Transverse colon (tissue), 4 donors: ENCODE measurements around the gene PBX1. TPM values are rescaled to one million over a fixed set of nuclear protein-coding genes. Genes with fewer than 3 reads are reported as not detected.

ENCODE experiments used
- DNase-seq: peaks from one replicate; pipeline ENCODE4 v3.0.0-alpha.2; 2019
- H3K27ac ChIP-seq, 4 donors: fragments of 200-600 bp; sonication (generic); 2 replicates each; pipeline ENCODE4 v1.5.1; 2016 to 2018; ENCODE audit warnings: inconsistent platforms in 4 of 4
- H3K27me3 ChIP-seq: fragments of 200-600 bp; sonication (generic); 2 replicates; pipeline ENCODE4 v1.5.1; 2017; ENCODE audit warnings: inconsistent platforms
- H3K36me3 ChIP-seq, 4 donors: fragments of 200-600 bp; sonication (generic); 2 replicates each; pipeline ENCODE4 v1.5.1; 2017 to 2019; ENCODE audit warnings: inconsistent platforms in 4 of 4
- H3K4me1 ChIP-seq, 4 donors: fragments of 200-600 bp; sonication (generic); 2 replicates each; pipeline ENCODE4 v1.5.1; 2017 to 2020; ENCODE audit warnings: inconsistent platforms in 4 of 4
- H3K4me3 ChIP-seq, 4 donors: fragments of 200-600 bp; sonication (generic); 1 replicate in 1 of 4; 2 replicates in 3 of 4; pipeline versions ENCODE4 v1.5.1 to v1.6.1; 2017 to 2019; ENCODE audit warnings: inconsistent platforms in 4 of 4
- H3K9me3 ChIP-seq, 2 donors: fragments of 200-600 bp; sonication (generic); 2 replicates each; pipeline ENCODE4 v1.5.1; 2017 to 2019; ENCODE audit warnings: inconsistent platforms in 2 of 2
- EP300 ChIP-seq: sonication (generic); formaldehyde crosslinking; IDR thresholded peaks from one replicate; pipeline ENCODE4 v1.6.1; 2017; ENCODE audit warnings: antibody characterized with exemption, low read depth
- POLR2A ChIP-seq: fragments of 450-650 bp; IDR thresholded peaks from one replicate; pipeline ENCODE4 v1.6.1; 2016; ENCODE audit warnings: antibody characterized with exemption, mild to moderate bottlenecking, moderate library complexity
- POLR2AphosphoS5 ChIP-seq, 3 donors: sonication (generic); formaldehyde crosslinking; IDR thresholded peaks; one replicate each; pipeline ENCODE4 v1.6.1; 2016; ENCODE audit warnings: antibody characterized with exemption in 3 of 3
- WGBS, 2 donors: methylation state at CpG; one replicate each; pipeline ENCODE4 v1.1.5; 2018; ENCODE audit warnings: low coverage in 1 of 2; 5-methylcytosine and 5-hydroxymethylcytosine counted together
- in situ Hi-C, 4 donors: fragments of 200-750 bp; cut with MboI; loops; one replicate each; pipeline versions ENCODE4 v1.15.0 to v1.15.1; 2017; ENCODE audit warnings: low sequenced_read_pairs in 3 of 4, low pct_ligation_motif_present in 1 of 4, low pct_unique_long_range_greater_than_20kb in 1 of 4
- intact Hi-C: fragments of 100-400 bp; cut with DNase I; formaldehyde crosslinking; loops from one replicate; pipeline ENCODE4 v1.15.1; 2023; ENCODE audit warnings: low total_unique reads
- total RNA-seq, 4 donors: library from RNA; depleted of rRNA; stranded (reverse); fragments of >200 nt; gene quantifications; one replicate each; pipeline ENCODE4 v1.1.0, GENCODE V29; 2016
- TF ChIP-seq, protein P1 (sequence below), 5 experiments: fragments of 200-600 bp in 3 of 5; fragments of 450-650 bp in 2 of 5; sonication (generic) in 3 of 5; IDR thresholded peaks; 1 replicate in 2 of 5; 2 replicates in 3 of 5; pipeline ENCODE4 v1.5.1; 2016 to 2017; ENCODE audit warnings: antibody characterized with exemption in 5 of 5, inconsistent platforms in 3 of 5, mild to moderate bottlenecking in 2 of 5, moderate library complexity in 1 of 5

PBX1 gene
- total RNA-seq, 4 donors from 2014 or later = 46.8 to 77.2 (median 50.7) TPM

DNA sequence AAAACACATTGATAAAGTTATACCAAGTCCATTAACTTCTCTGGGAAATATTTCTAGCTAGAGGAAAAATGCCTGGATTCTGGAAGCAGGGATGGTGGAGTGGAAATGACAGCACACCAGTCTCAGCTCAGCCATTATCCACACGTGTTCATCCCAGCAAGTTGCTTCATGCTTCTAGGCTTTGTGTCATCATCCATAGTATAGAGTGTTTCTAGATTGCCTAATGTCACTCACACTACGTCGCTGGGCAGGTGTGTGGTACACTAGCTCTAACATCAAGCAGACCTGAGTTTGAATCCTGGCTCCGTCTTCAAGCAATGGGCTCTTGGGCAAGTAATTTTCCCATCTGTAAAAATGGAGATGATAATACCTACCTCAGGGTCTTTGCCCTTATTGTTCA lies 326.3 kb downstream of the PBX1 start:
- Histone ChIP-seq H3K9me3 (no peaks in the 10 kb centered on the region), H3K27ac (no peak overlapping the region), H3K4me3 (no peak overlapping the region), H3K4me1 (no peaks in the 10 kb centered on the region), H3K27me3 (no peaks in the 10 kb centered on the region), H3K36me3 (no peaks in the 10 kb centered on the region)
- 71 to 90% methylated on average over 4 of the region's 4 CpGs for WGBS, 2 donors
- no peak for DNase-seq
- intact Hi-C loops (no loop called here), in situ Hi-C loops (no loop called here)
- TF ChIP-seq, protein P1, sequence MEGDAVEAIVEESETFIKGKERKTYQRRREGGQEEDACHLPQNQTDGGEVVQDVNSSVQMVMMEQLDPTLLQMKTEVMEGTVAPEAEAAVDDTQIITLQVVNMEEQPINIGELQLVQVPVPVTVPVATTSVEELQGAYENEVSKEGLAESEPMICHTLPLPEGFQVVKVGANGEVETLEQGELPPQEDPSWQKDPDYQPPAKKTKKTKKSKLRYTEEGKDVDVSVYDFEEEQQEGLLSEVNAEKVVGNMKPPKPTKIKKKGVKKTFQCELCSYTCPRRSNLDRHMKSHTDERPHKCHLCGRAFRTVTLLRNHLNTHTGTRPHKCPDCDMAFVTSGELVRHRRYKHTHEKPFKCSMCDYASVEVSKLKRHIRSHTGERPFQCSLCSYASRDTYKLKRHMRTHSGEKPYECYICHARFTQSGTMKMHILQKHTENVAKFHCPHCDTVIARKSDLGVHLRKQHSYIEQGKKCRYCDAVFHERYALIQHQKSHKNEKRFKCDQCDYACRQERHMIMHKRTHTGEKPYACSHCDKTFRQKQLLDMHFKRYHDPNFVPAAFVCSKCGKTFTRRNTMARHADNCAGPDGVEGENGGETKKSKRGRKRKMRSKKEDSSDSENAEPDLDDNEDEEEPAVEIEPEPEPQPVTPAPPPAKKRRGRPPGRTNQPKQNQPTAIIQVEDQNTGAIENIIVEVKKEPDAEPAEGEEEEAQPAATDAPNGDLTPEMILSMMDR (IDR thresholded peaks at IDR 0.05) = no peak
- TF ChIP-seq POLR2A (no peak), EP300 (no peak), POLR2AphosphoS5 (IDR thresholded peaks at IDR 0.05) (no peak)

DNA sequence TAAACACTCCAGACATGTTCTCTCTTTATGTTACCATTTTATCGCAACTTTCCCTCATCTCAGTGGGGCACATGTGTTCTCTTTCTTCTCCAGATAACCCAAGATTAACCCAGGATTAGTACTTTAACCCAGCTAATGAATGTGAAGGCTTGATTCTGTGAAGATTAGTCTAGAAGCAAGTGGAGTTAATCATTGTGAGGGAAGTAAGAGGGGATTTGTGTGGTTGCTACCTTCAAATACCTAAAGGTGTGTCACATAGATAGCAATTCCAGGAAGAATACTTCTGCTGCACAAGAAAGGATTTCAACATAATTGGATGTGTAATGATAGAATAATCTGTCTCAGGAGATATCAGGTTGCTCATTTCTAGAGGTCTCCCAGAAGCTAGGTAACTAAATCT lies 327.1 kb downstream of the PBX1 start:
- DNase-seq = no peak
- in situ Hi-C loops = no loop called here
- intact Hi-C loops = no loop called here

DNA sequence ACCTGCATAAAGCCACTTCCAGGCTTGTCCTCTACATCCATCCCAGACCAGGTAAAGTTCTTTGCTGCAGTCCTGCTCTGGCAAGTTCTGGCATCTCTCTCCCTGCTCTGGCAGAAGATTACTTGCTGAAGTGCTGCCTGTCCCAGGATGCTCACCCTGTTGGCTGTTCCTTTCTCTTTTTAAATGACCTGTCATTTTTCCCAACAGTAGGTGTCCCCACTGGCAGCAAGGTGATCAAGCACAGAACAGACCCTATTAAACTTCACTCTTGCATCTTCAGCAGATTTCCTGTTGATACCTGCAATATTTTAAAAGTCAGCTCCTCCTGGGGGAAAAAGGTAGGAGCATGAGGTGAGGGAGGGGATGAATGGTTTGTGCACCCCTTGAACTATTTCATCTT lies 332.6 kb downstream of the PBX1 start:
- no peaks in the 10 kb centered on the region for H3K4me1 ChIP-seq
- DNase-seq = no peak
- in situ Hi-C loops = no loop called here
- no peaks in the 10 kb centered on the region for H3K36me3 ChIP-seq
- no peak overlapping the region for H3K27ac ChIP-seq
- H3K9me3 ChIP-seq = no peaks in the 10 kb centered on the region
- H3K27me3 ChIP-seq = no peaks in the 10 kb centered on the region
- no peak for TF ChIP-seq POLR2A
- TF ChIP-seq, protein P1 (IDR thresholded peaks at IDR 0.05) = no peak
- no peak for TF ChIP-seq EP300
- TF ChIP-seq POLR2AphosphoS5 (IDR thresholded peaks at IDR 0.05) = no peak
- no peak overlapping the region for H3K4me3 ChIP-seq
- intact Hi-C loops = no loop called here

More for the DNA sequence above, 327.1 kb downstream of the PBX1 start:
- TF ChIP-seq POLR2A (no peak), POLR2AphosphoS5 (IDR thresholded peaks at IDR 0.05) (no peak), EP300 (no peak)
- TF ChIP-seq, protein P1 (IDR thresholded peaks at IDR 0.05) = no peak
- no peaks in the 10 kb centered on the region for H3K4me1 ChIP-seq
- no peaks in the 10 kb centered on the region for H3K9me3 ChIP-seq
- H3K27me3 ChIP-seq = no peaks in the 10 kb centered on the region
- no peaks in the 10 kb centered on the region for H3K36me3 ChIP-seq
- no peak overlapping the region for H3K27ac ChIP-seq
- 93% methylated on average over 1 of the region's 1 CpG for WGBS, 2 donors
- no peak overlapping the region for H3K4me3 ChIP-seq

DNA sequence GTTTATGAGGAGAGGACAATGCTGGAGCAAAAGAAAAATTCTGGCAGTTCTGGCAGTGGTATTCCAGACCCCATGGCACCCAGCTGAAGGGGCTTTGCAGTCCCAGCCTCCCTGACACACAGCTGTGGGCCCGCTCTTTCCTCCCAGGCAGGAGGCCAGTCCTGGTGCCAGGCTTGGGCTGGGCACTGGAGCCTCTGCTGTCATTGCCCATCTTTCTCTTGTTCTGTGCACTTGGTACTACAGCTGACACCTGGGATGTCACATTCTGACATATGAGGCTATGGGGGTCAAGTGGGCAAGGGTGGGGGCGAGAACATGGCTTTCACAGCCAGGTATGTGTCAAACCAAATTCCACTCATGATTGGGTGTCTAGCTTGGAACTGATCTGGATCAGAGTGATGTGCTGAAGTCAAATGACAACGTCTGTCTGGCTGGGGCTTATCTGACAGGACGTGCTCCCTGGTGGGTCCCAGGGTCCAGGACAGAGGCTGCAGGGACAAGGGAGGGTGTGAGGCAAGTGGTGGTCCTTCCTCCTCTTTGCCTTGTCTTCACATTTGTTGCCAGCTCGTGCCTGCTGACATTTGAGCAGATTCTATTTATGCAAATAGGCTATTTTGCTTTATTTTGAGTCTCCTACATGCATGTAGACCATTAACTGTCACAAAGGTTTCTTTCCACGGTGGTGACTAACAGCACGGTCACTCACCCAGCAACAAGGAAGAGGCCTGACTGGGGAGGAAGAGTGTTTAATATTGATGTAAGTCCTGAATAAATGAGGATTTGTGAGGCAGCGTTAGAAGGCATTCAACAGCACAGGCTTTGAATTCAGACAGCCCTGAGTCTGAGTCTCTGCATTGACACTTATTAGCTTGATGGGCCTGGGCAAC lies 336.3 kb downstream of the PBX1 start:
- Histone ChIP-seq H3K36me3 (no peaks in the 10 kb centered on the region), H3K9me3 (peaks cover 0 to 6% of the 10 kb centered on the region in 2 donors), H3K4me1 (no peaks in the 10 kb centered on the region), H3K4me3 (no peak overlapping the region), H3K27ac (no peak overlapping the region), H3K27me3 (no peaks in the 10 kb centered on the region)
- intact Hi-C loops = no loop called here
- WGBS, 2 donors = 56 to 100% methylated on average over 2 to 8 of the region's 8 CpGs
- TF ChIP-seq EP300 (no peak), POLR2AphosphoS5 (IDR thresholded peaks at IDR 0.05) (no peak), POLR2A (no peak)
- TF ChIP-seq, protein P1 (IDR thresholded peaks at IDR 0.05) = no peak
- in situ Hi-C loops = no loop called here
- DNase-seq = no peak
